GM19395 (cell line): ENCODE data around the gene EFR3B.
A peak's percentile ranks its signal among the peaks of the same experiment; 100 is the strongest.
"Not testable (repeated sequence)": the region's sequence is repeated elsewhere in the genome, so short reads cannot be mapped to it uniquely, and the experiment has no call there.

Experiments
- ATAC-seq: cut with Tn5 transposase; IDR thresholded peaks from one replicate; pipeline ENCODE4 v1.9.1; 2021; ENCODE audit warnings: mild to moderate bottlenecking, moderate library complexity; ENCODE audit not compliant: unreplicated experiment

EFR3B gene, protein sequence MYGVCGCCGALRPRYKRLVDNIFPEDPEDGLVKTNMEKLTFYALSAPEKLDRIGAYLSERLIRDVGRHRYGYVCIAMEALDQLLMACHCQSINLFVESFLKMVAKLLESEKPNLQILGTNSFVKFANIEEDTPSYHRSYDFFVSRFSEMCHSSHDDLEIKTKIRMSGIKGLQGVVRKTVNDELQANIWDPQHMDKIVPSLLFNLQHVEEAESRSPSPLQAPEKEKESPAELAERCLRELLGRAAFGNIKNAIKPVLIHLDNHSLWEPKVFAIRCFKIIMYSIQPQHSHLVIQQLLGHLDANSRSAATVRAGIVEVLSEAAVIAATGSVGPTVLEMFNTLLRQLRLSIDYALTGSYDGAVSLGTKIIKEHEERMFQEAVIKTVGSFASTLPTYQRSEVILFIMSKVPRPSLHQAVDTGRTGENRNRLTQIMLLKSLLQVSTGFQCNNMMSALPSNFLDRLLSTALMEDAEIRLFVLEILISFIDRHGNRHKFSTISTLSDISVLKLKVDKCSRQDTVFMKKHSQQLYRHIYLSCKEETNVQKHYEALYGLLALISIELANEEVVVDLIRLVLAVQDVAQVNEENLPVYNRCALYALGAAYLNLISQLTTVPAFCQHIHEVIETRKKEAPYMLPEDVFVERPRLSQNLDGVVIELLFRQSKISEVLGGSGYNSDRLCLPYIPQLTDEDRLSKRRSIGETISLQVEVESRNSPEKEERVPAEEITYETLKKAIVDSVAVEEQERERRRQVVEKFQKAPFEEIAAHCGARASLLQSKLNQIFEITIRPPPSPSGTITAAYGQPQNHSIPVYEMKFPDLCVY

DNA sequence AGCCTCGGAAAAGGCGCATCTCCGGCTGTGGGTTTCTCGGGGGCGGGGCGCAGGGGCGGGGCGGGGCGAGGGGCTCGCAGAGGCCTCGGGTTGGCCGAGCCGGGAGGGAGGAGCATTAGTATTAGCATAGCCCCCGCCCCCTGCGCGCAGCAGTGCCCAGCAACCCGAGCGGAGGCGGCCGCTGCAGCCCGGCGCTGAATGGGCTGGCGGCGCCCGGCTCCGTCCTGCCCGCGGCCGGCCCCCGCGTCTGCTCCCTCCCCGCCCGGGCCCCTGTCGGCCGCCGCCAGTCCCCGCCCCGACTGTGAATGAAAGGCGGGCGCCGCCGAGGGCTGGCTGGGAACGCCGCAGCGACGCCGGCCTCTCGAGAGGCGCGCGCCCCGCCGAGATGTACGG, at the start of gene EFR3B:
Gene EFR3B, plus strand, starts transcription at position 149 of the 393 bp plus-strand sequence. Its CDS starts 237 bp downstream, at position 386.
- peak; percentile 80 for ATAC-seq

- no peak for ATAC-seq
Observed at GRCh38 chr2:24993406-24994145, 48.3 kb upstream of the EFR3B start.

- no peak for ATAC-seq
Observed at GRCh38 chr2:24994146-24994724, 47.6 kb upstream of the EFR3B start.

GRCh38 chr2:24999097-24999496, 42.8 kb upstream of the EFR3B start:
- ATAC-seq = not testable (repeated sequence)

GRCh38 chr2:25000036-25000435, 41.8 kb upstream of the EFR3B start:
- ATAC-seq = no peak

- no peak for ATAC-seq
Observed at GRCh38 chr2:25000503-25001324, 41.2 kb upstream of the EFR3B start.

DNA sequence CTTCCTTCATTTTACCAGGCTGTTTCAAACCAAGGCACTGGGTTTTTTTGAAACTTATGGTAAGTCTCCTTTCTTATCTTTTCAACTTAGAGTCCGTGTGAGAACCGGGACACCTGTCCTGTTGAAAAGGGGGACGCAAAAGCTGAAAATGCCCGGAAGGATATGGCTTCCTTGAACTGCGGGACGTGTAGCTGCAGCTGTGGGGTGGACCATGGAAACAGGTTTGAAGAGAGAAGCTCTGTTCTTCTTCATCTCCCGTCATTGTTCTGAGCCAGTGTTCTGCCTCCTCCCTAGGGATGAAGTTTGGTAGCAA, 40.6 kb upstream of the EFR3B start:
- ATAC-seq = no peak

GRCh38 chr2:25002066-25002465, 39.8 kb upstream of the EFR3B start:
- no peak for ATAC-seq

DNA sequence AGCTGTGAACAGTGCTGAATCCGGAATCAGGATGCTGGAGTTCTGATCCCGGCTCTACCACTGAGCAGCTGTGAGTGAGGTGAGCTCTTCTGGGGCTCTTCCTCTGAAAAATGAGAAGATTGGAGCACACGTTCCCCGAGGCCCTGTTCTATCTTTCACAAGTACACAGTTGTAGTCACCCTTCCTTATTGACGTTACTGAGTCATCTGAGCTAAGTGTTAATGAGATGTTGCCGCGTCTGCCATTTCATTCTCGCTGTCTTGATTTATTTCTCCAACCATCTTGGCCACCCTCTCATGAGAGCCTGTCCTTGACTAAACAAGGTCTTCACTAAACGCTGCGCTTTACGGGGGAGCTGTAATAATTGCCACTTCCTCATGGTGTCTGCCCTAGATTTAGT, 31.9 kb upstream of the EFR3B start:
- ATAC-seq = no peak

GRCh38 chr2:25011342-25011741, 30.5 kb upstream of the EFR3B start:
- ATAC-seq = not testable (repeated sequence)

GRCh38 chr2:25014631-25015030, 27.2 kb upstream of the EFR3B start:
- ATAC-seq = no peak

GRCh38 chr2:25018681-25019080, 23.2 kb upstream of the EFR3B start:
- no peak for ATAC-seq

GRCh38 chr2:25021791-25022362, 20.0 kb upstream of the EFR3B start:
- ATAC-seq = no peak

- ATAC-seq = no peak
Observed at GRCh38 chr2:25023333-25023732, 18.5 kb upstream of the EFR3B start.

- no peak for ATAC-seq
Observed at GRCh38 chr2:25025229-25026007, 16.5 kb upstream of the EFR3B start.

- ATAC-seq = no peak
Observed at GRCh38 chr2:25026008-25026530, 15.8 kb upstream of the EFR3B start.

- no peak for ATAC-seq
Observed at GRCh38 chr2:25029183-25029554, 12.7 kb upstream of the EFR3B start.

GRCh38 chr2:25030702-25031101, 11.2 kb upstream of the EFR3B start:
- ATAC-seq = no peak

DNA sequence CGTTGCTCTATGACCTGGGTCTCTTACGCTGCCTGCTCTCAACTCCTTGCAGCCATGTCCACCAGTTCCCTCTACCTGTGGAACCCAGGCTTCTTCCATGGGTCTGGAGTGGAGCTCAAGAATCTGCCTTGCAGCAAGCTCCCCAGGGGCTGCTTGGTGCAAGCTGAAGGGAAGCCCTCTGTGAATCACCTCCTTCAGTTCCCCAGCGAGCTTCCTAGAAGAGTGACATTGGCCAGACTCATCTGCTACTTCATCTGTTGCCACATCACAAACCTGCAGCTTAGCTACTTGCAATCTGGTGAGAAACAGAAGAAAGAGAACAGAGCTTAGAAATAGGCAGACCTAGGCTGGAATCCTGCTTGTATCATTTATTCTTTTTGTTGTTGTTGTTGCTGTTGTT, 9.8 kb upstream of the EFR3B start:
- ATAC-seq = no peak
